Cardiac atrium fibroblast (primary cell): ENCODE data around the gene SLC22A9. TPM values are rescaled to one million over a fixed set of nuclear protein-coding genes. Genes with fewer than 3 reads are reported as not detected.

ENCODE experiments used
- total RNA-seq: library from RNA; depleted of rRNA; stranded (reverse); fragments of >200 nt; gene quantifications from 2 replicates; pipeline ENCODE4 v1.2.3, GENCODE V29; 2015

SLC22A9 gene
- total RNA-seq = not detected in 2 replicates

GRCh38 chr11:63369165-63369970, at the start of gene SLC22A9:
Gene SLC22A9 (plus strand): TSS chr11:63369785. CDS start chr11:63370057, 272 bp downstream.

Other genes starting within 250 kb of the SLC22A9 start
- gene SLC22A24, start 225.6 kb upstream of the SLC22A9 start, total RNA-seq = not detected in 2 replicates
- not detected in 2 replicates for gene SLC22A25, start 126.2 kb upstream of the SLC22A9 start, total RNA-seq
- gene PLAAT5, start 121.4 kb downstream of the SLC22A9 start, total RNA-seq = 0.16 TPM in 1 of 2 replicates, not detected in the other
- gene LGALS12, start 136.3 kb downstream of the SLC22A9 start, total RNA-seq = 0.54 TPM in 1 of 2 replicates, not detected in the other
- gene PLAAT4, start 167.0 kb downstream of the SLC22A9 start, total RNA-seq = 11.5 and 28.3 TPM in 2 replicates
- not detected in 2 replicates for gene PLAAT2, start 193.6 kb downstream of the SLC22A9 start, total RNA-seq
- 10.2 and 20.0 TPM in 2 replicates for gene PLAAT3, start 244.6 kb downstream of the SLC22A9 start, total RNA-seq